GM18873 (cell line): ENCODE results near the gene TUBG2.
"Not testable (repeated sequence)": the region's sequence is repeated elsewhere in the genome, so short reads cannot be mapped to it uniquely, and the experiment has no call there.

Source experiments
- ATAC-seq: cut with Tn5 transposase; IDR thresholded peaks from one replicate; pipeline ENCODE4 v1.9.1; 2021; ENCODE audit warnings: mild to moderate bottlenecking, moderate library complexity, moderate number of reproducible peaks; ENCODE audit not compliant: unreplicated experiment, low FRiP score

Gene TUBG2

DNA sequence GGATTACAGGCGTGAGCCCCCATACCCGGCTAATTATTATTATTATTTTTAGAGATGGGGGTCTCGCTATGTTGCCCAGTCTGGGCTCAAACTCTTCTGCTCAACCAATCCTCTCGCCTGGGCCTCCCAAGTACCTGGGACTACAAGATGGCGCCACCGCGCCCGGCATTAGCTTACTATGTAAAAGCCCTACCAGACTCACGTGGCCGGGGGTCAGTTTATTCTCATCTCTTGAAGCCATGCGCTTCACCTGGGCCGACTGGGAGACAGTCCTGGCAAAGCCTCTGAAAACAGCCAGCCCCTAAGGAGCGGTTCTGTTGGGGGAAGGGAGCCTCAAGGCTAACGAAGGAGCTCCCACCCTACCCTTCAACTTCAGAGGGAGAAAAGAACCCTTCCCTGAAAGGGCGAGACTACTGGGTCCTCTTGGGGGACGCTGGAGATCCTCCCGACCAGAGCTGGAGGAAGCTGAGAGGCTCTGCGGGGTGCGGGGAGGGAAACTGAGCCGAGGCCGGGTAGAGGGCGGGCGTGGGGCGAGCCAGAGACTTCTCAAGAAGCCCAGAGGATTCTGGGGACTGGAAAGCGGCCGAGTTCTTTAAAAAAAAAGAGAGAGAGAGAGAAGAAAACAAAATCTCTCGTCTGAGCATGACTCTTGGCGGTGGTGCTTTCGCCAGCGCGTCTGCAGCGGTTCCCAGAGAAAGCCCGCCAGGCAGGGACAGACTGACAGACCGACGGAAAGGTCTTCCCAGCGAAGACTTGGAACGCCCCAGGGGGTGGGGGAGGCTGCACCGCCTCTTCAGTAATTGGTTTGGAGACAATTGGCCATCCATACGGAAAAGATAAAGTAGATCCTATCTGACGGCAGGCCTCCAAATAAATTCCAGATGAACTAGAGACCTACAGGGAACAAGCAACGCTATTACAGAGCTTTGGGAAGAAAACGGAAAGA lies 5.6 kb upstream of the TUBG2 start:
- no peak for ATAC-seq

DNA sequence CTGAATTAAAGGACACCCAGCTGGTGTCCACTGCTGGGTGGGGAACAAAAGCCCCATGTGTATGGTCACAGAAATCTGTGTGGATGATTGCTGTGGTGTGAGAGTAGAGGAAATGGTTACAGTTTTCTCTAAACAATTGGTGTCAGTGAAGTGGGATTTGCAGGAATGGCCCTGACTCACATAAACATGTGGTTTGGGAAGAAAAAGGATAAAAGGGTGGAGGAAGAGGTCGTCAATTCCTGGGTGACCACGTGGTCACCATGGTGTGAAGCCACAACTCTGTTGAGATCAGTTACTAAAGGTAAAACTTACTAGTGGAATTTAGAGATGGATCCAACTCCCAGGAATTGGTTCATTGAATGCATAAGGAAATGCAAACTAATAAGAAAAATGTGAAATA lies 3.6 kb upstream of the TUBG2 start:
- ATAC-seq, result no peak

GRCh38 chr17:42657824-42658588 lies 1.1 kb upstream of the TUBG2 start:
- ATAC-seq, result no peak

GRCh38 chr17:42659932-42660274 lies 819 bp downstream of the TUBG2 start:
- ATAC-seq, result not testable (repeated sequence)

DNA sequence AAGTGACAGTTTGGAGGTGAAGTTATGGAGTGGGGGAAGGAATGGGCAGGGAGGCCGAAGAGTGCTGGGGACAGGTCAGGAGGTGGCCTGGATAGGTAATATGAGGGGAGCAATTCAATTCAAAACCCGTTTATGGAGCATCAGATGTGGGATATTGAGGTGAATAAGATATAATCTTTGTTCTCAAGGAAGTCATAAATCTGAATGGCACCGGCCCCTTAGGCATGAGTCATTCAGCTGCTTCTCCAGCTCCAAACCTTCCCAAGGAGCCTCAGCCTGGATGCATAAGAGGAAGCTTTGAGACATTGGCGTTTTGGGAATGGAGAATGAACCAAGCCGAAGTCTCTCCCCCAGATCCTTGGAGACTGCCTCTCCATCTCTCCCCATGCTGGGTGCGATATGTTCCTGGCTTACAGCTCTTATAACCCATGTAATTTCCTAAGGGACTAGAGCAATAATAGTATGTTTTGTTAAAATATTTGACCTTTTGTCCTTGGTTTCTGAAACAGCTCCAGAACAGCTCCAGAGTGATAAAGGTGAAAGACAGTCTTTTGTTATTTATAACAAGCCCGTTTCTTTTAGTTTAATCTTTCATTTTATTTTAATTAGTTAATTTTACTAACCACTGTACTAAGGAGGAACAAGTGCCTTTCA lies 1.7 kb downstream of the TUBG2 start:
- no peak for ATAC-seq

- ATAC-seq, result no peak
These were observed 6.5 kb downstream of the TUBG2 start for GRCh38 chr17:42665581-42666001.

DNA sequence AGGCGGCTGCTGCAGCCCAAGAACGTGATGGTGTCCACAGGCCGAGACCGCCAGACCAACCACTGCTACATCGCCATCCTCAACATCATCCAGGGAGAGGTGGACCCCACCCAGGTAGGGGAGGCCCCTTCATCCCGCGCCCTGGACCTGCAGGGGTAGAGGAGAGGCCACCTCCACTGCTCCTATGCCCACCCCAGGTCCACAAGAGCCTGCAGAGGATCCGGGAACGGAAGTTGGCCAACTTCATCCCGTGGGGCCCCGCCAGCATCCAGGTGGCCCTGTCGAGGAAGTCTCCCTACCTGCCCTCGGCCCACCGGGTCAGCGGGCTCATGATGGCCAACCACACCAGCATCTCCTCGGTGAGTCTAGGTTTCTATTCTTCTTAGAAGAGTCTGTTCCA lies 7.0 kb downstream of the TUBG2 start:
- ATAC-seq, result not testable (repeated sequence)

- no peak for ATAC-seq
These were observed 8.2 kb downstream of the TUBG2 start for GRCh38 chr17:42667088-42667951.

GRCh38 chr17:42669705-42669976 lies 10.6 kb downstream of the TUBG2 start:
- no peak for ATAC-seq

- no peak for ATAC-seq
These were observed 11.1 kb downstream of the TUBG2 start for GRCh38 chr17:42669977-42670788.

GRCh38 chr17:42670789-42671657 lies 11.9 kb downstream of the TUBG2 start:
- ATAC-seq, result no peak

DNA sequence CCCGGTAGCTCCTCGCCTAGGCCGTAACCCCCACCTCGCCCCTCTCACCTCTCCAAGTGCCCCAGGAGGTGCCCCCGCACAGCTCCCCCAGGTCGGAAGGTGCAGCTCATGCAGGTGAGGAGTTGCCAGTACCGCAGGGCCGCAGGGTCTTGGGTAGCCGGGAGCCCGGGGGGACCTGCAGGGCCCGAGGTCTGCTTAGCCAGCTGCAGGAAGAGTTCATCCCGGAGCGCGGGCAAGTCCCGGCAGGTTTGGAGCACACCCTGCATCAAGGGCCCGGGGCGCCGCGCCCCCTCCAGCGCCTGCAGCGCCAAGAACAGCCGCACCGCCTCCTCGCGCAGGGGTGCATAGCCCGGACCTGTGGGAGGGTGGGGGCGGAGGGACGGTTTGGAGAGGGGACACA lies 13.0 kb downstream of the TUBG2 start:
- no peak for ATAC-seq

- ATAC-seq, result no peak
These were observed 14.3 kb downstream of the TUBG2 start for GRCh38 chr17:42673266-42673884.

DNA sequence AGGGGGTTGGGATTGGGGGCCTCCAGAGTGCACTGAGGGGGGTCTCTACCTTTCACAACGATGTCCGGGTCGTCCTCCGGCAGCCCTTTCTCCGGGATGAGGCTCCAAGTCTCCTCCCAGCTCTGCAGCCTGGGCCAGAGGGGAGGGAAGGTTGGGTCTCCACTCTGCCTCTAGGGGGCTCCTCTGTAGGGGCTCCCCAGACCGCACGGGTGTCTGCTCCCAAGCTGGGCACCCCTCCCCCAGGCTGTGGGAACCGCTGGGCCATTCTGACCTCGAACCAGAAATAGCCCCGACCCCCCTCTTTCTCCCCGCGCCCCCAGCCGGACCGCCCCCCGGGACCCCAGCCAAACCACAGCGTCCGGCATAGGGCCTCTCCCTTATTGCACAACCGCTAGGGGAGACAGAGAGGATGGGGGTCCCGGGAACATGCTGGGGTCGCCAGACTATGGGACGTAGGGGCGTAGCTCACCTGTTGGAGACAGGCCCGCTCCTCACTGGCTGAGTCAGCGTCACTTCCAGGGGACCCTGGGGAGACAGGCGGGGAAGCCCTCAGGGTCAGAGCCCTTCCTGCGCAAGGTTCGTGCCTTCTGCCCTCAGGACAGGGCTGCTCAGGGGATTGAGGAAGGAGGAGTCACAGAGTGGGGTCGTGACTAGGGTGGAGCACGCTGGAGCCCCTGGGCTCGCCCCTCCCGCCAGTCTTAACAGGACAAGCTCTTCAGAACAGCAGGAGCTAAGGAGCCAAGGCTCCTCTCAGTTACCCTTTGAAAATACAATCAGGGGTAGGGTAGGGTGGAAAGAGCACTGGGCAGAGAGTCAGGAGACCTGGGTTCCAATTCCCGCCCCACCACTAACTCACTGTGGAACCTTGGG lies 15.0 kb downstream of the TUBG2 start:
- ATAC-seq, result no peak

DNA sequence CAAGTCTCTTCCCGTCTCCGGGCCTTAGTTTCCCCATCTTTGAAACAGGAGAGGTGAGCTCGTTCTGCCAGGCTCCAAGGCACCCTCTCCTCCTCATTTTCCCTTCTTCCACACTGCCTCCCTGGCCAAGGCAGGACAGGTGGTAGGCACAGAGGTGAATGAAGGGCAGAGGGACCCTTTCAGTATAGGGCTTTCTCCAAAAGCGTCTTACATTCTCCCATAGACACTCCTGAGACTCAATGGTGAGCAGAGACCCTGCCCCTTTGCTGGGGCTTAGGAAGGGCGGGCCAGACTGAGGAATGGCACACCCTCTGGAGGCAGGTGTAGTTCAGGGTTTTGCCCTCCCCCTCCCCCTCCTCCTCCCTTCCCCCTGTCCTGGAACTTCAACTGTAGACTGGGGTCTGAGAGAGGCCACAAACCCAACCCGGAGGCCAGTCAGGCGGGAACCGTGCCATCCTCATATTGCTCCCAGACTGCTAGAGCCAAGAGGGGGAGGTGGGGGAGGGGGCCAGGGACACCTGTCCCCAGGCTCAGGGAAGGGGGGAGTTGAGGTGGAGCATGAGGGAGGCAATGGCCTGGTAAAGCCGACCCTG lies 15.8 kb downstream of the TUBG2 start:
- ATAC-seq, result no peak

GRCh38 chr17:42675348-42675964 lies 16.4 kb downstream of the TUBG2 start:
- no peak for ATAC-seq
